HUES64 (cell line): Measurements from ENCODE around the gene CIROP.

Source experiments
- H3K27ac ChIP-seq: 2 replicates; pipeline ENCODE4 v1.7.0; 2013; ENCODE audit warnings: low read depth, low read length, inconsistent platforms
- H3K27me3 ChIP-seq: 2 replicates; pipeline ENCODE4 v1.6.1; 2013; ENCODE audit warnings: mild to moderate bottlenecking, low read length; ENCODE audit not compliant: insufficient read depth
- H3K36me3 ChIP-seq: 2 replicates; pipeline ENCODE4 v1.6.1; 2013; ENCODE audit warnings: mild to moderate bottlenecking, low read length; ENCODE audit not compliant: insufficient read depth
- H3K4me1 ChIP-seq: 2 replicates; pipeline ENCODE4 v1.6.1; 2013; ENCODE audit warnings: mild to moderate bottlenecking, low read length, moderate library complexity; ENCODE audit not compliant: insufficient read depth
- H3K4me3 ChIP-seq: 2 replicates; pipeline ENCODE4 v1.5.1; 2013; ENCODE audit warnings: mild to moderate bottlenecking, low read length, moderate library complexity
- H3K9ac ChIP-seq: 2 replicates; pipeline ENCODE4 v1.6.1; 2013; ENCODE audit warnings: mild to moderate bottlenecking, low read depth, low read length
- H3K9me3 ChIP-seq: 2 replicates; pipeline ENCODE4 v1.6.1; 2013; ENCODE audit warnings: low read depth, low read length; ENCODE audit not compliant: insufficient read depth
- WGBS: fragments of 150-250, 120-280 bp; methylation state at CpG from one replicate; pipeline ENCODE4 v1.1.7; 2013; ENCODE audit warnings: missing lambda C conversion rate; 5-methylcytosine and 5-hydroxymethylcytosine counted together

CIROP gene

GRCh38 chr14:23060536-23061260 lies 44.1 kb downstream of the CIROP start:
- Histone ChIP-seq H3K27me3 (peaks cover 5% of the 10 kb centered on the region; the same call in 1 of the 2 replicates), H3K27ac (no peak overlapping the region), H3K4me1 (peaks cover 6% of the 10 kb centered on the region), H3K4me3 (no peak overlapping the region), H3K36me3 (peaks cover 66% of the 10 kb centered on the region), H3K9ac (no peak overlapping the region), H3K9me3 (no peaks in the 10 kb centered on the region)
- 96% methylated on average over 17 of the region's 17 CpGs for WGBS

DNA sequence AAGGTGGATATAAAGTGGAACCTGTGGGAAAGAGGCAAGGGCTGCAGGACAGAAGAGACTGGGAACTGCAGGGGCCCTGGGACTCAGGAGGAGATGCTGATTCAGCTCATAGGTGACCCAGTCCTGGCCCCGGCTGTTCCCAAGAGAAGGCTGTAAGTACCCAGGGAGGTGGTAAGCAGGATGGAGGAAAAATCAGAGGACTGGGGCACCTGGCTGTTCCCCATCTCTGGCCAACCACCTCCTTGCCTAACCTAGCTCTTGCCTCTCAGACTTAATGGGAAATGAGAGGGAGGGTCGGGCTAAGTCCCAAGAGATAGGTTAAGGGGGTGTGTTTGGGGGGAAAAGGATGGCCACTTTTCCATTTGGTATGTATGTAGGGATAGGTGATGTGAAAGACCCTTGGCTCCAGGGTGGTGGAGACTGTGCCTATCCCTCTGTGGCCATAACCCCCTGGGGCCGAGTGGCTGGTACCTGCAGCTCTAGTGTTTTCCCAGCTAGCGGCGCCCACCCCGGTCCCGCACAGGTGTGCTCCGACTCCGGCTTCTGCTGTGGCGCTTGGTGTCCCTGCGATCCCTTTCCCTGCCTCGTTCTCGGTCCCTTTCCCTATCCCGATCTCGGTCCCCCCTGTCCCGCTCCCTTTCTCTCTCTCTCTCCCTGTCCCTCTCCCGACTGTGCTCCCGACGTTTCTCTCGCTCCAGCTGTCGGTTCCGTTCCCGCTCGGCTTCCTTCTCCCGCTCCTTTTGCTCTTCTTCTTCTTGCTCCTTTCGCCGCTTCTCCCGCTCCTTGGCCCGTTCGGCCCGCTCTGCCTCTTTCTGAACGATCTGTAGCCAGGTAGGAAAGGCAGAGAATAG lies 45.9 kb downstream of the CIROP start:
- 93% methylated on average over 32 of the region's 32 CpGs for WGBS
- no peak overlapping the region for H3K4me3 ChIP-seq
- no peak overlapping the region for H3K9ac ChIP-seq
- H3K9me3 ChIP-seq, result no peaks in the 10 kb centered on the region
- H3K27ac ChIP-seq, result no peak overlapping the region
- peaks cover 53% of the 10 kb centered on the region for H3K36me3 ChIP-seq
- peaks cover 6% of the 10 kb centered on the region for H3K4me1 ChIP-seq
- peaks cover 5% of the 10 kb centered on the region; the same call in 1 of the 2 replicates for H3K27me3 ChIP-seq

- Histone ChIP-seq H3K27ac (peak overlapping the region; percentile 88), H3K9ac (peak overlapping the region; percentile 70), H3K36me3 (peaks cover 50% of the 10 kb centered on the region), H3K27me3 (peaks cover 5% of the 10 kb centered on the region; the same call in 1 of the 2 replicates), H3K4me1 (peaks cover 6% of the 10 kb centered on the region), H3K4me3 (peak overlapping the region; percentile 63), H3K9me3 (no peaks in the 10 kb centered on the region)
- 3% methylated on average over 51 of the region's 51 CpGs for WGBS
These were observed 46.8 kb downstream of the CIROP start for GRCh38 chr14:23057757-23058653.

GRCh38 chr14:23056956-23057756 lies 47.6 kb downstream of the CIROP start, which contains the start of gene CDH24:
Gene CDH24, minus strand, starts transcription at chr14:23057520. Its CDS starts 1,787 bp downstream, at chr14:23055733.
- Histone ChIP-seq H3K9me3 (no peaks in the 10 kb centered on the region), H3K36me3 (peaks cover 46% of the 10 kb centered on the region), H3K4me1 (peaks cover 4% of the 10 kb centered on the region), H3K4me3 (peak within 1 kb of the TSS; percentile 63), H3K9ac (peak within 1 kb of the TSS; percentile 70), H3K27ac (peak within 1 kb of the TSS; percentile 88), H3K27me3 (peaks cover 5% of the 10 kb centered on the region; the same call in 1 of the 2 replicates)
- 1% methylated on average over 73 of the region's 73 CpGs for WGBS

- Histone ChIP-seq H3K9me3 (no peaks in the 10 kb centered on the region), H3K4me3 (peak overlapping the region; percentile 63), H3K9ac (peak overlapping the region; percentile 70; the same call in 1 of the 2 replicates), H3K27me3 (peaks cover 5% of the 10 kb centered on the region; the same call in 1 of the 2 replicates), H3K4me1 (peaks cover 4% of the 10 kb centered on the region), H3K27ac (no peak overlapping the region), H3K36me3 (peaks cover 43% of the 10 kb centered on the region)
- 13% methylated on average over 16 of the region's 17 CpGs for WGBS
These were observed 48.4 kb downstream of the CIROP start for GRCh38 chr14:23056145-23056955.

- Histone ChIP-seq H3K27ac (no peak overlapping the region), H3K36me3 (peaks cover 40% of the 10 kb centered on the region), H3K9ac (no peak overlapping the region), H3K4me3 (peak overlapping the region; percentile 63), H3K4me1 (peaks cover 4% of the 10 kb centered on the region), H3K27me3 (peaks cover 5% of the 10 kb centered on the region; the same call in 1 of the 2 replicates), H3K9me3 (no peaks in the 10 kb centered on the region)
- 91% methylated on average over 6 of the region's 6 CpGs for WGBS
These were observed 49.1 kb downstream of the CIROP start for GRCh38 chr14:23055621-23056144.

DNA sequence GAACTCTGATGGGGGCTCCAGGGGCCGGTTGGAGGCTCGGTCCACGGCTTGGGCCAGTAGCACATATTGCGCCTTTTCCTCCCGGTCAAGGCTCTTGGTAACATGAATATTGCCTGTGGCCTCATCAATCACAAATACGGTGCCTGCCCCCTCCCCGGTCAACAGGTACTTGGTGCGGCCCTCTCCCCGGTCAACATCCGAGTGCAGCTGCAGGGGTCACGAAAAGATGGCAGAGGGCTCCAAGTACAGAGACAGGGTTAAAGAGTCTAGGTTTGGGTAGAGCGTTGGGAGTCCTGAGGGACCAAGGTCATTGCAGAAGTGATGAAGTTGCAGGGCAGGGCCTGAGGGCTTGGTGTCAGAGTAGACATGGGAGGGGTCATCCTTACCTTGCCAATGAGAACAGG lies 49.6 kb downstream of the CIROP start:
- Histone ChIP-seq H3K9ac (no peak overlapping the region), H3K36me3 (peaks cover 35% of the 10 kb centered on the region)

DNA sequence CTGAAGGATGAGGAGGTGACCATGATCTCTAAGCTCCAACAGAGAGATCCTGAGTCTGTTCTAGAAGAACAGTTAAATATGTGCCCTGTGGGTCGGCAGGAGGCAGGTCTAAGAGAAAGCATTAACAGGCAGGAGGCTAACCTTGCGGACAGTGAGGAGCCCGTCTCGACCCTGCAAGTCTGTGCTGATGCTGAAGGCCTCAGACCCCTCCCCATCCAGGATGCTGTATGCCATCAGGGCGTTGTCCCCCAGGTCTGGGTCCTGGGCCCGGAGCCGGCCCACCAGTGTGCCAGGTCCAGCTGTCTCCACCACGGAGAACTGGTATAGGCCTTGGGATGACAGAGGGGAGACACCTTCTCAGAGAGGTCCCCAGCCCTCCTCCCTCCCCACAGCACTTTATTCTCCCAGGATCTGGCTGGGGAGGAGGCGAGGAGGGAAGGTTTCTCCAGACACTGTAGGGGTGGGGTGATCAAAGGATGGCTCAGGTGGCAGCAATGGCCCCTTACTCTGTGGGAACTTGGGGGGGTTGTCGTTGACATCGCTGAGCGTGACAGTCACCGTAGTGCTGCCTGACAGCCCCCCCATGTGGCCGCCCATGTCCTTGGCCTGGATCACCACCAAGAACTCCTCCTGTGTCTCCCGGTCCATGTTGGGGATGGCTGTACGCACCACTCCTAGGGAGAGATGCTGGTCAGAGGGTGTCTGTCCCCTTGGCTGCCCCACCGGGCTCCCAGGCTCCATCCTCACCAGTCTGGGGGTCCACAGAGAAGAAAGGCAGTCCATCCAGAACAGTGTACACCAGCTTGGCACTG lies 50.6 kb downstream of the CIROP start:
- Histone ChIP-seq H3K27ac (no peak overlapping the region), H3K36me3 (peaks cover 31% of the 10 kb centered on the region), H3K9me3 (no peaks in the 10 kb centered on the region), H3K4me3 (no peak overlapping the region), H3K9ac (no peak overlapping the region), H3K27me3 (peaks cover 5% of the 10 kb centered on the region; the same call in 1 of the 2 replicates), H3K4me1 (peaks cover 4% of the 10 kb centered on the region)
- 86% methylated on average over 17 of the region's 17 CpGs for WGBS

More for the DNA sequence above, 49.6 kb downstream of the CIROP start:
- H3K27ac ChIP-seq, result no peak overlapping the region
- 97% methylated on average over 12 of the region's 12 CpGs for WGBS
- H3K27me3 ChIP-seq, result peaks cover 5% of the 10 kb centered on the region; the same call in 1 of the 2 replicates
- no peaks in the 10 kb centered on the region for H3K9me3 ChIP-seq
- peaks cover 4% of the 10 kb centered on the region for H3K4me1 ChIP-seq
- H3K4me3 ChIP-seq, result no peak overlapping the region

DNA sequence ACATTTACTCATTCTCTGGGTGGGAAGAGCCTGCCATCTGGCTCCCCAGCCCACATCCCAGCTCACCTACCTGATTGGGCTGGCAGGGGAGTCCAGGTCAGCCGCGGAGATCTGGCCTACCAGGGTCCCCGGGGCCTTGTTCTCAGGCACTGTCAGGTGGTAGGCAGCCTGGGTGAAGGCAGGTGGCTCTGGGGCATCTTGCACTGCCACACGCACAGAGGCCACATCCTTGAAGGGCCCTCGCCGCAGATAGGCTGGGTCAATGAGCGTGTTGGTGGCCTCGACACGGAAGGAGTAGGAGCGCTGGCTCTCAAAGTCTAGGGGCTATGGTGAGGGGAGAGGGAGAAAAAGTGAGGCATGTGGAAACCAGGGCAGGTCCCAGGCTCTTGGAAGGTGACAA lies 51.4 kb downstream of the CIROP start:
- Histone ChIP-seq H3K9ac (no peak overlapping the region), H3K27me3 (peaks cover 5% of the 10 kb centered on the region; the same call in 1 of the 2 replicates), H3K36me3 (peaks cover 24% of the 10 kb centered on the region), H3K4me1 (peaks cover 4% of the 10 kb centered on the region), H3K27ac (no peak overlapping the region), H3K4me3 (no peak overlapping the region), H3K9me3 (no peaks in the 10 kb centered on the region)
- WGBS, result 94% methylated on average over 10 of the region's 10 CpGs
